ENCODE measurements around the gene ATP6V1G3. TPM values are rescaled to one million over a fixed set of nuclear protein-coding genes. Genes with fewer than 3 reads are reported as not detected.

ATP6V1G3 gene, protein sequence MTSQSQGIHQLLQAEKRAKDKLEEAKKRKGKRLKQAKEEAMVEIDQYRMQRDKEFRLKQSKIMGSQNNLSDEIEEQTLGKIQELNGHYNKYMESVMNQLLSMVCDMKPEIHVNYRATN
- not detected in 2 replicates for total RNA-seq

DNA sequence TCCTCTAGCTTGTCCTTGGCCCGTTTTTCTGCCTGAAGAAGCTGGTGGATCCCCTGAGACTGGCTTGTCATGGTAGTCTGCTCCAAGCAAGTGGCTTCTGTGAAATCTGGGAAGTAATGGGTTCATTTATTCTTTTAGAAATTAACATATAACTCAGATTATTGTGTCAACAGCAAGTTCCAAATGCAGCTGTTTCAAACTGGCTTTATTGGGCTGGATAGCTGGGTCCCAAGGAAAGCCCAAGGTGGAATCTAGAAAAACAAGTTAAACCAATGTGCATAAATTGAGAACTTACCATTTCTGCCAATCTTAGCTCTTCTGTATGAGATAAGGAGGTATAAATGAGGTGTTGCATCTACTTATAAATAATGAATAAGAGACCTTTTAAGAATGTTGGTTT lies at the start of gene ATP6V1G3:
ATP6V1G3 (minus strand) TSS at position 101 of the 400 bp plus-strand sequence; CDS start at position 71, 30 bp downstream.

Other genes with a start within 250 kb of the ATP6V1G3 start
- not detected in 2 replicates for gene PTPRC, start 98.4 kb upstream of the ATP6V1G3 start, total RNA-seq